Loucy (cell line): ENCODE results near the gene FXYD7.

Source experiments
- H2AFZ ChIP-seq: fragments of 200-600 bp; sonication (generic); 2 replicates; pipeline ENCODE4 v1.6.0; 2016; ENCODE audit warnings: antibody characterized with exemption, mild to moderate bottlenecking, low read length, moderate library complexity
- H3F3A ChIP-seq: fragments of 200-600 bp; 2 replicates; pipeline ENCODE4 v1.6.0; 2016; ENCODE audit warnings: antibody characterized with exemption, low read depth, mild to moderate bottlenecking
- H3K27me3 ChIP-seq: fragments of 200-600 bp; sonication (generic); 2 replicates; pipeline ENCODE4 v1.6.1; 2014; ENCODE audit warnings: low read length, mild to moderate bottlenecking; ENCODE audit not compliant: insufficient read depth, poor library complexity, severe bottlenecking
- H3K36me3 ChIP-seq: fragments of 200-600 bp; sonication (generic); 2 replicates; pipeline ENCODE4 v1.6.1; 2016; ENCODE audit warnings: low read length; ENCODE audit not compliant: insufficient read depth
- H3K4me1 ChIP-seq: fragments of 200-600 bp; sonication (generic); 2 replicates; pipeline ENCODE4 v1.5.1; 2014; ENCODE audit warnings: low read length, mild to moderate bottlenecking; ENCODE audit not compliant: insufficient read depth, poor library complexity, severe bottlenecking
- H3K4me2 ChIP-seq: fragments of 200-600 bp; sonication (generic); 2 replicates; pipeline ENCODE4 v1.6.0; 2014; ENCODE audit warnings: antibody characterized with exemption, low read length, low read depth, mild to moderate bottlenecking; ENCODE audit not compliant: poor library complexity, severe bottlenecking
- H3K4me3 ChIP-seq: fragments of 200-600 bp; sonication (generic); 2 replicates; pipeline ENCODE4 v1.5.1; 2014; ENCODE audit warnings: low read length, mild to moderate bottlenecking, mixed read lengths; ENCODE audit not compliant: poor library complexity, severe bottlenecking
- H3K79me2 ChIP-seq: fragments of 200-600 bp; sonication (generic); 2 replicates; pipeline ENCODE4 v1.6.1; 2014; ENCODE audit warnings: low read length; ENCODE audit not compliant: insufficient read depth
- H3K9ac ChIP-seq: fragments of 200-600 bp; sonication (generic); 2 replicates; pipeline ENCODE4 v1.6.0; 2014; ENCODE audit warnings: mild to moderate bottlenecking, low read depth, low read length, moderate library complexity; ENCODE audit not compliant: poor library complexity, severe bottlenecking
- H3K9me2 ChIP-seq: fragments of 200-600 bp; sonication (generic); replicated peaks from 2 replicates; pipeline ENCODE4 v1.6.1; 2016; ENCODE audit warnings: low read depth, low read length, mixed read lengths
- H3K9me3 ChIP-seq: fragments of 200-600 bp; sonication (generic); 2 replicates; pipeline ENCODE4 v1.6.1; 2014; ENCODE audit warnings: mild to moderate bottlenecking, antibody characterized with exemption, low read length, low read depth; ENCODE audit not compliant: insufficient read depth
- H4K20me1 ChIP-seq: fragments of 200-600 bp; sonication (generic); 2 replicates; pipeline ENCODE4 v1.6.0; 2014; ENCODE audit warnings: antibody characterized with exemption, low read length, mild to moderate bottlenecking; ENCODE audit not compliant: insufficient read depth, poor library complexity, severe bottlenecking
- EZH2phosphoT487 ChIP-seq: fragments of 200-600 bp; IDR thresholded peaks from 2 replicates; pipeline ENCODE4 v1.6.1; 2018; ENCODE audit warnings: antibody characterized with exemption, mild to moderate bottlenecking, moderate library complexity, borderline replicate concordance
- TF ChIP-seq, protein P1 (sequence below): fragments of 200-600 bp; sonication (generic); conservative IDR thresholded peaks from 2 replicates; pipeline ENCODE4 v1.5.1; 2014; ENCODE audit warnings: mild to moderate bottlenecking, antibody characterized with exemption, low read length

FXYD7 gene

DNA sequence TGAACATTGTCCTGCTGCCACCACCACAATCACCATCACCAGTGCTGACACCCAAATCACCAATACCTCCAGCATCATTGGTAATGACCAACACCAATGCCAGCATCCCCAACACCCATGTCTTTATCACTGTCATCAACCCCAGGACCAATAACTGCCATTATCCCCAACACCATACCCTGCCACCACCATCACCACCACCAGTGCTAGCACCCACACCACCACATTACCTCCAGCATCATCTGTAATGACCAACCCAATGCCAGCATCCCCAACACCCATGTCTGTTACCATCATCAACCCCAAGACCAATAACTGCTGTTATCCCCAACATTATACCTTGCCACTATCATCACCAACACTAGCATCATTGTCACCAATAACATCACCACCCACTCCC lies 10.8 kb upstream of the FXYD7 start:
- no peaks in the 10 kb centered on the region for H4K20me1 ChIP-seq
- H2AFZ ChIP-seq = no peak overlapping the region
- no peak overlapping the region for H3K9ac ChIP-seq
- no peaks in the 10 kb centered on the region for H3F3A ChIP-seq
- no peaks in the 10 kb centered on the region for H3K9me3 ChIP-seq
- TF ChIP-seq, protein P1, sequence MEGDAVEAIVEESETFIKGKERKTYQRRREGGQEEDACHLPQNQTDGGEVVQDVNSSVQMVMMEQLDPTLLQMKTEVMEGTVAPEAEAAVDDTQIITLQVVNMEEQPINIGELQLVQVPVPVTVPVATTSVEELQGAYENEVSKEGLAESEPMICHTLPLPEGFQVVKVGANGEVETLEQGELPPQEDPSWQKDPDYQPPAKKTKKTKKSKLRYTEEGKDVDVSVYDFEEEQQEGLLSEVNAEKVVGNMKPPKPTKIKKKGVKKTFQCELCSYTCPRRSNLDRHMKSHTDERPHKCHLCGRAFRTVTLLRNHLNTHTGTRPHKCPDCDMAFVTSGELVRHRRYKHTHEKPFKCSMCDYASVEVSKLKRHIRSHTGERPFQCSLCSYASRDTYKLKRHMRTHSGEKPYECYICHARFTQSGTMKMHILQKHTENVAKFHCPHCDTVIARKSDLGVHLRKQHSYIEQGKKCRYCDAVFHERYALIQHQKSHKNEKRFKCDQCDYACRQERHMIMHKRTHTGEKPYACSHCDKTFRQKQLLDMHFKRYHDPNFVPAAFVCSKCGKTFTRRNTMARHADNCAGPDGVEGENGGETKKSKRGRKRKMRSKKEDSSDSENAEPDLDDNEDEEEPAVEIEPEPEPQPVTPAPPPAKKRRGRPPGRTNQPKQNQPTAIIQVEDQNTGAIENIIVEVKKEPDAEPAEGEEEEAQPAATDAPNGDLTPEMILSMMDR = no peak
- no peak for TF ChIP-seq EZH2phosphoT487
- H3K4me2 ChIP-seq = no peak overlapping the region
- no peak overlapping the region for H3K4me3 ChIP-seq
- no peaks in the 10 kb centered on the region for H3K9me2 ChIP-seq
- no peaks in the 10 kb centered on the region for H3K4me1 ChIP-seq
- no peaks in the 10 kb centered on the region for H3K27me3 ChIP-seq
- H3K79me2 ChIP-seq = no peaks in the 10 kb centered on the region
- H3K36me3 ChIP-seq = no peaks in the 10 kb centered on the region

DNA sequence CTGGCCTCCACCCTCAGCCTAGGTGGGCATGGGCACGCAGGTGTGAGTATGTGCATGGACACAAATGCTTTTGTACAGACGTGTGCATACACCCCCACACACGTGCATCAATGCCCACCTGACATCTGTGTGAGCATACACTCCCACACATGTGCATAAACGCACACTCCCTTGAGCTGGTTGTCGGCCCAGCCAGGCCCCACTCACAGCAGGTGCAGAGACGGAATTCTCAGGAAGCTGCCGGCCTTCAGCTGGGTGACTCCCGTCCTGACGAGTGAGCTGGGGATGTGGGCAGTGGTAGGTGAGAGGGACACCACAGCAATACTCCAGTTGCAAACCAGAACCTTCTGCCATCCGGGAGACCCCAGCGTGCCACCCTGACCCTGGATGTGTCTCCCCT lies 9.2 kb upstream of the FXYD7 start:
- H3K4me1 ChIP-seq = no peaks in the 10 kb centered on the region
- H3K36me3 ChIP-seq = no peaks in the 10 kb centered on the region
- H4K20me1 ChIP-seq = no peaks in the 10 kb centered on the region
- no peak overlapping the region for H3K4me3 ChIP-seq
- no peaks in the 10 kb centered on the region for H3K9me3 ChIP-seq
- TF ChIP-seq, protein P1 = no peak
- TF ChIP-seq EZH2phosphoT487 = no peak
- no peak overlapping the region for H3K9ac ChIP-seq
- H3F3A ChIP-seq = no peaks in the 10 kb centered on the region
- no peaks in the 10 kb centered on the region for H3K9me2 ChIP-seq
- no peak overlapping the region for H2AFZ ChIP-seq
- H3K79me2 ChIP-seq = no peaks in the 10 kb centered on the region
- no peak overlapping the region for H3K4me2 ChIP-seq
- no peaks in the 10 kb centered on the region for H3K27me3 ChIP-seq

DNA sequence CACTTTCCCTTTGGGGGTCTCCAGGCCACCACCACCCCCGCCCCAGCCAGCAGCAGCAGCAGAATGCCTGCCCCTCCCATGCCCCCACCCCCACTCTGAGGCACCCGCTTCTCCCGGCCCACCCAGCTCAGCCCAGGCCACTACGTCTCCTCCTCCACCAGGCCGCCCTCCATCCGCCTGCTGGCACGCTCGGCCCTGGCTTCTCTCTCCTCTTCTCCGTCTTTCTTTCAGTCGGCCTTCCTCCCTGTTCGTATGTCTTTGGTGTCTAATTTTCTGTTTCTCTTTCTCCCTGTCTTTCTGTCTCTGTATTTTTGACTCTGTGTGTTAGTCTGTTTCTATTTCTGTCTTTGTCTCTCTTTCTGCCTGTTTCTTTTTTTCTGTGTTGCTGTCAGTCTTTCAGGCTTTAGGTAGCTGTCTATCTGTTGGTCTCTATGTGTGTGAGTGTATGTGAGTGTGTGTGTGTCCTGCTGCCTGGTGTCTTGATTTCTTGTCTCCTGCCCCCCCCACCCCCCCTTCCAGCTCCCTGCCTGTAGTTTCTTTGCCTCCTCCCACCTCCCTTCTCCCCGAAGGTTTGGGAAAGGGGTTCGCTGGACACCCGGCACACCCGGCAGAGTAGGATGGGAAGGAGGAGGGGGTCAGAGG lies 8.3 kb upstream of the FXYD7 start, which contains the start of gene LGI4:
LGI4 (minus strand) TSS at position 459 of the 642 bp plus-strand sequence; CDS start at position 80, 379 bp downstream.
- H3K9me2 ChIP-seq = no peaks in the 10 kb centered on the region
- no peak within 1 kb of the TSS for H3K4me2 ChIP-seq
- no peaks in the 10 kb centered on the region for H3K4me1 ChIP-seq
- no peak within 1 kb of the TSS for H3K4me3 ChIP-seq
- TF ChIP-seq, protein P1 = no peak
- no peak for TF ChIP-seq EZH2phosphoT487
- H4K20me1 ChIP-seq = no peaks in the 10 kb centered on the region
- no peaks in the 10 kb centered on the region for H3K9me3 ChIP-seq
- no peaks in the 10 kb centered on the region for H3K36me3 ChIP-seq
- no peak within 1 kb of the TSS for H3K9ac ChIP-seq
- H2AFZ ChIP-seq = no peak within 1 kb of the TSS
- H3F3A ChIP-seq = no peaks in the 10 kb centered on the region
- H3K79me2 ChIP-seq = no peaks in the 10 kb centered on the region
- no peaks in the 10 kb centered on the region for H3K27me3 ChIP-seq
